Fibroblast of the aortic adventitia (primary cell): ENCODE data around the gene GXYLT2. TPM values are rescaled to one million over a fixed set of nuclear protein-coding genes. Genes with fewer than 3 reads are reported as not detected.

ENCODE experiments used
- DNase-seq: peaks from one replicate; pipeline ENCODE4 v3.0.0-alpha.2; 2010; ENCODE audit warnings: low read depth
- H3K4me3 ChIP-seq: 2 replicates; pipeline ENCODE4 v1.5.1; 2011; ENCODE audit warnings: low read depth, mild to moderate bottlenecking, control low read depth, low read length, moderate library complexity
- total RNA-seq: library from RNA; depleted of rRNA; stranded (reverse); fragments of >200 nt; gene quantifications from 2 replicates; pipeline ENCODE4 v1.2.3, GENCODE V29; 2012; ENCODE audit warnings: low replicate concordance
- TF ChIP-seq, protein P1 (sequence below): IDR thresholded peaks from 2 replicates; pipeline ENCODE4 v1.5.1; 2011; ENCODE audit warnings: mild to moderate bottlenecking, low read length, control low read depth, inconsistent platforms; ENCODE audit not compliant: insufficient read depth

GXYLT2 gene
- total RNA-seq, 1 donor = 59.7 TPM

DNA sequence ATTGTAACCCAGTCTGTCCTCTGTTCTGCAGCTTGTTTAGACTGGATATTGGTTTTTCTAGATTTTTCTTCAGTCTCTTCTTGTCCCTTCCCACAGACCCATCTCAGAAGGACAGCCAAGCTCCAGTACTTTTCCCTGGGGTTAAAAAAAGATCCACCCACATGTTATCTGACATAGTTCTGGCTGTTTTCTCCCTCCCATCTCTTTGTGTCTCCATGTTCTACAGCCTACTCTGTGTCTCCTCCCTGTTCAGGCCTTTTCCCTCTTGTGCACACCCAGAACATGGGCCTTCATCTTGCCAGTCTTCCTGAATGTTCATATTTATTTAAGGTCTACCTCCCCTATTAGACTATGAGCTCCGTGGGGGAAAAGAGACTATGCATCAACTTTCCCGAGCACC lies 103.7 kb downstream of the GXYLT2 start:
- no peak overlapping the region for H3K4me3 ChIP-seq
- TF ChIP-seq, protein P1, sequence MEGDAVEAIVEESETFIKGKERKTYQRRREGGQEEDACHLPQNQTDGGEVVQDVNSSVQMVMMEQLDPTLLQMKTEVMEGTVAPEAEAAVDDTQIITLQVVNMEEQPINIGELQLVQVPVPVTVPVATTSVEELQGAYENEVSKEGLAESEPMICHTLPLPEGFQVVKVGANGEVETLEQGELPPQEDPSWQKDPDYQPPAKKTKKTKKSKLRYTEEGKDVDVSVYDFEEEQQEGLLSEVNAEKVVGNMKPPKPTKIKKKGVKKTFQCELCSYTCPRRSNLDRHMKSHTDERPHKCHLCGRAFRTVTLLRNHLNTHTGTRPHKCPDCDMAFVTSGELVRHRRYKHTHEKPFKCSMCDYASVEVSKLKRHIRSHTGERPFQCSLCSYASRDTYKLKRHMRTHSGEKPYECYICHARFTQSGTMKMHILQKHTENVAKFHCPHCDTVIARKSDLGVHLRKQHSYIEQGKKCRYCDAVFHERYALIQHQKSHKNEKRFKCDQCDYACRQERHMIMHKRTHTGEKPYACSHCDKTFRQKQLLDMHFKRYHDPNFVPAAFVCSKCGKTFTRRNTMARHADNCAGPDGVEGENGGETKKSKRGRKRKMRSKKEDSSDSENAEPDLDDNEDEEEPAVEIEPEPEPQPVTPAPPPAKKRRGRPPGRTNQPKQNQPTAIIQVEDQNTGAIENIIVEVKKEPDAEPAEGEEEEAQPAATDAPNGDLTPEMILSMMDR = no peak

DNA sequence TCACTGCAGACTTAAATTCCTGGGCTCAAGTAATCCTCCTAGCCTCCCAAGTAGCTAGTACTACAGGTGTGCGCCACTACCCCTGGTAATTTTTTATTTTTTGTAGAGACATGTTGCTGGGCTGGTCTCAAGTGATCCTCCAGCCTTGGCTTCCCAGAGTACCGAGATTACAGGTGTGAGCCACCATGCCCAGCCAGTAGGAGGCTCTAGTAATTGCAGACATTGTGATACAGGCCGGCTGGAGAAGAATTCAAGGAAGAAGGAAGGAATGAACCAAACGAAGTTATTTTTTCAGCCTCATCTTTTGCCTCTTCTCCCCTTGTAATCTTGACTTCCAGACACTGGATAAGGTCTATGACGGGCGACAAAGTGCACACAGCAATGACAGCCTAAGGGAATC lies 105.5 kb downstream of the GXYLT2 start:
- TF ChIP-seq, protein P1 = no peak
- H3K4me3 ChIP-seq = no peak overlapping the region
- DNase-seq = no peak

More for the DNA sequence above, 103.7 kb downstream of the GXYLT2 start:
- DNase-seq = no peak

DNA sequence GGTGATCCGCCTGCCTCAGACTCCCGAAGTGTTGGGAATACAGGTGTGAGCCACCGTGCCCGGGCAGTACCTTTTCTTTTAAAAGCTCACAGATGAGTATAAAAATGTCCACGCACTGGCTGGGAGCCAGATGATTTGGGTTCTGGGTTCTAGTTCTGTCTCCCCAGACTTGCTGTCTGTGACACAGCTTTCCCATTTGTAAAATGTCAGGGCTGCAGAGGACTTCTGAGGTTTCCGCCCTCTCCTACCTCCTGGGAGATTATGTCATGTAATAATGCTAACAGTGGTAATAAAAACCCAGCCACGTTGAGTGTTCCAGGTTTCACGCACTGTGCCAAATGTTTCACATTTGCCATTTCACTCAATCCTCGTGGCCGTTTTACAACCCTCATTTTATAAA lies 107.5 kb downstream of the GXYLT2 start:
- no peak overlapping the region for H3K4me3 ChIP-seq
- TF ChIP-seq, protein P1 = no peak
- DNase-seq = no peak

DNA sequence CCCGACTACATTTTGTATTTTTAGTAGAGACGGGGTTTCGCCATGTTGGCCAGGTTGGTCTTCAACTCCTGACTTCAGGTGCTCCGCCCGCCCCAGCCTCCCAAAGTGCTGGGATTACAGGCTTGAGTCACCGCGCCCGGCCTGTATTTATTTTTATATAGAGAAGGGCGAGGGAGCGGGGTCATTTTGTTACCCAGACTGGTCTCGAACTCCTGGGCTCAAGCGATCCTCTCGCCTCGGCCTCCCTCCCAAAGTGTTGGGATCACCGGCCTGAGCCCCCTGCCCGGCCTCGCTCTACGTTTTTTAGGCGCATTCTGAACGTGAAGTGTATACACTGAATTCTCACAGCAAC lies 108.3 kb downstream of the GXYLT2 start:
- H3K4me3 ChIP-seq = peak overlapping the region; percentile 62
- TF ChIP-seq, protein P1 = no peak
- DNase-seq = no peak

DNA sequence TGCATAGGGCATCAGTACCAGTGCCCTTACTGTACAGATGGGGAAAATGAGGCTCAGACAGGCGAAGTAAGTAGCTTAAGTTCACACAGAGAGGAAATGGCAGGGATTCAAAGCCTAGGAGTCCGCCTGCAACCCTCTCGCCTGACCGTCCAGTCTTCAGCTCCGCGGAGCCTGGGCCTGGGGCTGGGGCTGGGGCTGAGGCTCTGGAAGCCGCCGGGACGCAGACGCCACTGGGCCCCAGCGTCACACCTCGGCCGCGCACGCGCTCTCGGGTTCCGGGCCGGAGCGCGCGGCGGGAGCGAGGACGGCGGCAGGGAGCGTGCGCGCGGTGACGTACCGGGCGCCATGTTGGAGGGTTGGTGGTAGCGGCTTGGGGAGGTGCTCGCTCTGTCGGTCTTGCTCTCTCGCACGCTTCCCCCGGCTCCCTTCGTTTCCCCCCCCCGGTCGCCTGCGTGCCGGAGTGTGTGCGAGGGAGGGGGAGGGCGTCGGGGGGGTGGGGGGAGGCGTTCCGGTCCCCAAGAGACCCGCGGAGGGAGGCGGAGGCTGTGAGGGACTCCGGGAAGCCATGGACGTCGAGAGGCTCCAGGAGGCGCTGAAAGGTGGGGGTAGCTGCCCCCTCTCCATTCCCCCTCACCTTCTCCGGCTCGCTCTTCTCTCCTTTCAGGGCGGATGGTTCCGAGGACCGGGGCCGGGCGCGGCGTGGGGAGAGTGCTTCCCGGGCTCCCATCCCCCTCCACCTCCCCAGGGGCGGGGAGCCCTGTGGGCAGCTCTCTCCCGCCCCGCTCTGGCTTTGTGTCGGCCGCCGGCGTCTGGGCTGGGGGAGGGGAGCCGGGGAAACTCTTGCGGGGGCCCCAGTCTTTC lies 108.9 kb downstream of the GXYLT2 start, which contains the start of gene PPP4R2:
Gene PPP4R2, plus strand, starts transcription at position 339 of the 861 bp plus-strand sequence. Its CDS starts 227 bp downstream, at position 566.
- peak; percentile 83 for DNase-seq
- H3K4me3 ChIP-seq = peak within 1 kb of the TSS; percentile 86
- TF ChIP-seq, protein P1 = no peak

DNA sequence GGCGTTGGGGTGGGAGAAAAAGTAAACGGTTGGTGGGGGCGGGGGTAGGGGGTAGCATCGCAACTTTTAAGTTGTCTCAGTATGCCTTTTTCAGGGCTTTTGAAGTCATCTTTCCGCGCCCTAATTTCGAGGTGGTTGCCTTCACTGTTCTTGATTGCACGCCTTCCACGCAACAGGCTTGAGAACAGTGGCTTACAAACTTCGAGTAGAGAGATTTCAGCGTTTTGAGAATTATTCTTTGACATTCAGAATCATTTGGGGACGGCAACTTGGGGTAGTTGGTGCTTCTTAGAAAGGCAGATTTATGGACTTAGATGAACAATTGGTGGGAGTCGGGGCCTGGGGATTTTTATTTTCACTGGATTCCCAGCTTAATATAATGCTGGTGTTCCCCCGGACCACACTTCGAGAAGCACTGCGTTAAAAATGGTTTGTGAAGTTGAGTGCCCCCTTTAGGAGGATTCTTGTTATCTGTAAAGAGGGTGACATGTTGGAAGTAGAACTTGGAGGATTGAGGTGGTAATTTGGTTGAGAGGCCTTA lies 109.6 kb downstream of the GXYLT2 start:
- TF ChIP-seq, protein P1 = peak; percentile 53
- peak; percentile 68 for DNase-seq
- H3K4me3 ChIP-seq = peak overlapping the region; percentile 86
